SK-N-SH (cell line): Measurements from ENCODE around the gene LRRC56.

Experiments used
- CHD2 ChIP-seq: fragments of 150-350 bp; IDR thresholded peaks from 2 replicates; pipeline ENCODE4 v1.6.1; 2018; ENCODE audit warnings: low read length; ENCODE audit not compliant: partially characterized antibody
- EP300 ChIP-seq, 2 experiments: IDR thresholded peaks; 2 replicates each; pipeline versions ENCODE4 v1.4.0 to v1.6.1; 2012; ENCODE audit warnings: borderline replicate concordance in 1 of 2, low read depth in 1 of 2, low read length in 1 of 2
- EZH2phosphoT487 ChIP-seq: fragments of 200-600 bp; sonication (generic); IDR thresholded peaks from 2 replicates; pipeline ENCODE4 v1.6.1; 2017; ENCODE audit warnings: low read depth, mixed run types, mild to moderate bottlenecking, antibody characterized with exemption, moderate library complexity, borderline replicate concordance
- FOXJ3 ChIP-seq: sonication (generic); formaldehyde crosslinking; IDR thresholded peaks from 2 replicates; pipeline ENCODE4 v1.5.1; 2020; ENCODE audit warnings: mild to moderate bottlenecking, missing genetic modification reagents
- MEF2A ChIP-seq: IDR thresholded peaks from 2 replicates; pipeline ENCODE4 v1.4.0; 2012; ENCODE audit warnings: low read depth, borderline replicate concordance
- MXI1 ChIP-seq: IDR thresholded peaks from 2 replicates; pipeline ENCODE4 v1.6.1; 2012; ENCODE audit warnings: mild to moderate bottlenecking, low read depth, low read length, improper control_type of control experiment
- POLR2AphosphoS5 ChIP-seq: IDR thresholded peaks from 2 replicates; pipeline ENCODE4 v1.6.1; 2012; ENCODE audit warnings: low read depth, low read length
- RAD21 ChIP-seq: IDR thresholded peaks from 2 replicates; pipeline ENCODE4 v1.6.1; 2012; ENCODE audit warnings: mild to moderate bottlenecking, low read length
- RXRA ChIP-seq: IDR thresholded peaks from 2 replicates; pipeline ENCODE4 v1.4.0; 2012; ENCODE audit warnings: low read depth, mild to moderate bottlenecking, borderline replicate concordance
- TF ChIP-seq, protein P1 (sequence below): fragments of 200-600 bp; sonication (generic); IDR thresholded peaks from 2 replicates; pipeline ENCODE4 v1.6.1; 2017; ENCODE audit warnings: antibody characterized with exemption, mild to moderate bottlenecking, moderate library complexity
- TF ChIP-seq, protein P2 (sequence below): fragments of 150-350 bp; IDR thresholded peaks from 2 replicates; pipeline ENCODE4 v1.6.1; 2016; ENCODE audit warnings: mild to moderate bottlenecking, low read depth, low read length
- TF ChIP-seq, protein P3 (sequence below): IDR thresholded peaks from 2 replicates; pipeline ENCODE4; 2012

DNA sequence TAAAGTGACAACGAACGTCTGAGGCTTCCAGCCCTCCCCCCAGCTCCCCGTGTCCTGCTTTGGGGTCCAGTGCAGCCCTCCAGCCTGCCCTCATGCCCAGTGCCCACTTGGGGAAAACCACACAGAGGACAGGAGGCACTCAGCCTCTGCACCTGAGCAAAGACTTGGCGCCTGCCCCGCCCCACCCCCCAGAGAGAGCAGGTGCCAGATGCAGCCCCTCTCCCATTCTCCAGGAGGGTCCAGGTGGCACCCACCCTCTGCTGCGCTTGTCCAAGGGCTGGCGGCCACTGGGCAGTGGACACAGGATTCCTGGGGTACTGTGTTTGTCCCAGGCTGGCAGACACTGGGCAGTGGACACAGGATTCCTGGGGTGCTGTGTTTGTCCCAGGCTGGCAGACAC is 46.0 kb upstream of the LRRC56 start:
- TF ChIP-seq POLR2AphosphoS5 (no peak), MXI1 (no peak), FOXJ3 (CRISPR knock-in tag) (no peak), MEF2A (no peak), CHD2 (no peak), EP300 (IDR thresholded peaks at IDR 0.05; ENCODE audit: borderline replicate concordance in 1 of 2, low read depth in 1 of 2, low read length in 1 of 2) (no peak), RAD21 (no peak), RXRA (no peak), EZH2phosphoT487 (no peak)
- TF ChIP-seq, protein P1, sequence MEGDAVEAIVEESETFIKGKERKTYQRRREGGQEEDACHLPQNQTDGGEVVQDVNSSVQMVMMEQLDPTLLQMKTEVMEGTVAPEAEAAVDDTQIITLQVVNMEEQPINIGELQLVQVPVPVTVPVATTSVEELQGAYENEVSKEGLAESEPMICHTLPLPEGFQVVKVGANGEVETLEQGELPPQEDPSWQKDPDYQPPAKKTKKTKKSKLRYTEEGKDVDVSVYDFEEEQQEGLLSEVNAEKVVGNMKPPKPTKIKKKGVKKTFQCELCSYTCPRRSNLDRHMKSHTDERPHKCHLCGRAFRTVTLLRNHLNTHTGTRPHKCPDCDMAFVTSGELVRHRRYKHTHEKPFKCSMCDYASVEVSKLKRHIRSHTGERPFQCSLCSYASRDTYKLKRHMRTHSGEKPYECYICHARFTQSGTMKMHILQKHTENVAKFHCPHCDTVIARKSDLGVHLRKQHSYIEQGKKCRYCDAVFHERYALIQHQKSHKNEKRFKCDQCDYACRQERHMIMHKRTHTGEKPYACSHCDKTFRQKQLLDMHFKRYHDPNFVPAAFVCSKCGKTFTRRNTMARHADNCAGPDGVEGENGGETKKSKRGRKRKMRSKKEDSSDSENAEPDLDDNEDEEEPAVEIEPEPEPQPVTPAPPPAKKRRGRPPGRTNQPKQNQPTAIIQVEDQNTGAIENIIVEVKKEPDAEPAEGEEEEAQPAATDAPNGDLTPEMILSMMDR: no peak
- TF ChIP-seq, protein P2, sequence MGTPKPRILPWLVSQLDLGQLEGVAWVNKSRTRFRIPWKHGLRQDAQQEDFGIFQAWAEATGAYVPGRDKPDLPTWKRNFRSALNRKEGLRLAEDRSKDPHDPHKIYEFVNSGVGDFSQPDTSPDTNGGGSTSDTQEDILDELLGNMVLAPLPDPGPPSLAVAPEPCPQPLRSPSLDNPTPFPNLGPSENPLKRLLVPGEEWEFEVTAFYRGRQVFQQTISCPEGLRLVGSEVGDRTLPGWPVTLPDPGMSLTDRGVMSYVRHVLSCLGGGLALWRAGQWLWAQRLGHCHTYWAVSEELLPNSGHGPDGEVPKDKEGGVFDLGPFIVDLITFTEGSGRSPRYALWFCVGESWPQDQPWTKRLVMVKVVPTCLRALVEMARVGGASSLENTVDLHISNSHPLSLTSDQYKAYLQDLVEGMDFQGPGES: no peak
- TF ChIP-seq, protein P3, sequence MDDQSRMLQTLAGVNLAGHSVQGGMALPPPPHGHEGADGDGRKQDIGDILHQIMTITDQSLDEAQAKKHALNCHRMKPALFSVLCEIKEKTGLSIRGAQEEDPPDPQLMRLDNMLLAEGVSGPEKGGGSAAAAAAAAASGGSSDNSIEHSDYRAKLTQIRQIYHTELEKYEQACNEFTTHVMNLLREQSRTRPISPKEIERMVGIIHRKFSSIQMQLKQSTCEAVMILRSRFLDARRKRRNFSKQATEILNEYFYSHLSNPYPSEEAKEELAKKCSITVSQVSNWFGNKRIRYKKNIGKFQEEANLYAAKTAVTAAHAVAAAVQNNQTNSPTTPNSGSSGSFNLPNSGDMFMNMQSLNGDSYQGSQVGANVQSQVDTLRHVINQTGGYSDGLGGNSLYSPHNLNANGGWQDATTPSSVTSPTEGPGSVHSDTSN: no peak
